Measurements from ENCODE around the gene B4GALT2. TPM values are rescaled to one million over a fixed set of nuclear protein-coding genes. Genes with fewer than 3 reads are reported as not detected.

Gene B4GALT2
- total RNA-seq, 2 experiments from 2014 or later: 13.0 to 15.5 TPM

GRCh38 chr1:44024031-44024902 is 45.3 kb downstream of the B4GALT2 start:
- peaks cover 2% of the 10 kb centered on the region for H3K36me3 Mint-ChIP-seq (ENCODE audit: low read depth)
- H3K27ac Mint-ChIP-seq: no peak overlapping the region
- no peak overlapping the region for H3K4me3 Mint-ChIP-seq
- CTCF ChIA-PET: interaction anchor here (1.5 kb wide), 1 partner anchor 12 kb away, joined by 9 read pairs; no protein-coding TSS in a partner anchor
- H3K9me3 Mint-ChIP-seq: no peaks in the 10 kb centered on the region
- DNase-seq: no peak
- POLR2A ChIA-PET: no interaction called here
- peaks cover 12% of the 10 kb centered on the region for H3K4me1 Mint-ChIP-seq
- no peaks in the 10 kb centered on the region for H3K27me3 Mint-ChIP-seq

- Mint-ChIP-seq H3K4me1 (peaks cover 17% of the 10 kb centered on the region), H3K27me3 (no peaks in the 10 kb centered on the region), H3K36me3 (ENCODE audit: low read depth) (peaks cover 2% of the 10 kb centered on the region), H3K9me3 (no peaks in the 10 kb centered on the region), H3K4me3 (no peak overlapping the region), H3K27ac (no peak overlapping the region)
- ChIA-PET CTCF (interaction anchor here (0.7 to 1.5 kb wide), 2 partner anchors 8 to 11 kb away, joined by 3 to 9 read pairs; no protein-coding TSS in a partner anchor), POLR2A (no interaction called here)
- DNase-seq: no peak
Observed at GRCh38 chr1:44024903-44025525, 46.0 kb downstream of the B4GALT2 start.

- DNase-seq: no peak
- H3K9me3 Mint-ChIP-seq: no peaks in the 10 kb centered on the region
- CTCF ChIA-PET: interaction anchor here (0.7 to 1.5 kb wide), 2 partner anchors 7 to 10 kb away, joined by 3 to 9 read pairs; no protein-coding TSS in a partner anchor
- no peaks in the 10 kb centered on the region for H3K27me3 Mint-ChIP-seq
- POLR2A ChIA-PET: no interaction called here
- no peak overlapping the region for H3K4me3 Mint-ChIP-seq
- H3K27ac Mint-ChIP-seq: no peak overlapping the region
- H3K36me3 Mint-ChIP-seq (ENCODE audit: low read depth): peaks cover 2% of the 10 kb centered on the region
- H3K4me1 Mint-ChIP-seq: peaks cover 17% of the 10 kb centered on the region
Observed at GRCh38 chr1:44025816-44026215, 46.8 kb downstream of the B4GALT2 start.

GRCh38 chr1:44027320-44027719 is 48.3 kb downstream of the B4GALT2 start:
- no peaks in the 10 kb centered on the region for H3K36me3 Mint-ChIP-seq (ENCODE audit: low read depth)
- no peak overlapping the region for H3K4me3 Mint-ChIP-seq
- H3K27me3 Mint-ChIP-seq: no peaks in the 10 kb centered on the region
- H3K4me1 Mint-ChIP-seq: peaks cover 26% of the 10 kb centered on the region
- no peaks in the 10 kb centered on the region for H3K9me3 Mint-ChIP-seq
- CTCF ChIA-PET: interaction anchor here (1.4 kb wide), 2 partner anchors 9 to 21 kb away, joined by 5 read pairs; no protein-coding TSS in a partner anchor
- no peak for DNase-seq
- H3K27ac Mint-ChIP-seq: no peak overlapping the region
- POLR2A ChIA-PET: no interaction called here

- ChIA-PET POLR2A (no interaction called here), CTCF (interaction anchor here (5.0 kb wide), 1 partner anchor 24 kb away, joined by 30 read pairs; no protein-coding TSS in a partner anchor)
- no peak for DNase-seq
- Mint-ChIP-seq H3K4me3 (peak overlapping the region; percentile 95), H3K36me3 (ENCODE audit: low read depth) (no peaks in the 10 kb centered on the region), H3K27me3 (no peaks in the 10 kb centered on the region), H3K9me3 (no peaks in the 10 kb centered on the region), H3K27ac (peak overlapping the region; percentile 94), H3K4me1 (peaks cover 32% of the 10 kb centered on the region)
Observed at GRCh38 chr1:44029260-44029910, 50.4 kb downstream of the B4GALT2 start.

GRCh38 chr1:44029911-44030604 is 51.0 kb downstream of the B4GALT2 start:
- Mint-ChIP-seq H3K27ac (peak overlapping the region; percentile 94), H3K9me3 (no peaks in the 10 kb centered on the region), H3K4me3 (peak overlapping the region; percentile 95), H3K4me1 (peaks cover 32% of the 10 kb centered on the region), H3K36me3 (ENCODE audit: low read depth) (no peaks in the 10 kb centered on the region), H3K27me3 (no peaks in the 10 kb centered on the region)
- ChIA-PET POLR2A (interaction anchor here (0.6 to 1.7 kb wide), 4 partner anchors 13 to 602 kb away, joined by 3 to 6 read pairs (median 4); partner anchors contain the start of genes ATP6V0B and ST3GAL3), CTCF (interaction anchor here (4.3 to 5.0 kb wide), 2 partner anchors 18 to 24 kb away, joined by 16 to 30 read pairs; no protein-coding TSS in a partner anchor)
- peak; percentile 90 for DNase-seq

- Mint-ChIP-seq H3K27me3 (no peaks in the 10 kb centered on the region), H3K27ac (peak overlapping the region; percentile 31), H3K9me3 (no peaks in the 10 kb centered on the region), H3K4me3 (peak overlapping the region; percentile 85), H3K4me1 (peaks cover 32% of the 10 kb centered on the region), H3K36me3 (ENCODE audit: low read depth) (no peaks in the 10 kb centered on the region)
- peak; percentile 54 for DNase-seq
- ChIA-PET POLR2A (interaction anchor here (0.6 to 1.7 kb wide), 5 partner anchors 11 to 601 kb away, joined by 3 to 6 read pairs (median 3); partner anchors contain the start of genes ATP6V0B and ST3GAL3), CTCF (interaction anchor here (0.6 to 5.0 kb wide), 3 partner anchors 17 to 839 kb away, joined by 3 to 30 read pairs (median 16); no protein-coding TSS in a partner anchor)
Observed at GRCh38 chr1:44030605-44031251, 51.7 kb downstream of the B4GALT2 start.

GRCh38 chr1:44031252-44032169 is 52.5 kb downstream of the B4GALT2 start, which contains the start of gene SLC6A9:
SLC6A9 (minus strand) TSS chr1:44031462; CDS start chr1:44024277, 7,185 bp downstream.
- ChIA-PET POLR2A (interaction anchor here (1.0 to 1.7 kb wide), 3 partner anchors 10 to 56 kb away, joined by 3 to 6 read pairs (median 6); partner anchors contain the start of gene ATP6V0B), CTCF (interaction anchor here (0.6 to 5.0 kb wide), 3 partner anchors 16 to 840 kb away, joined by 3 to 30 read pairs (median 16); no protein-coding TSS in a partner anchor)
- H3K4me3 Mint-ChIP-seq: peak within 1 kb of the TSS; percentile 85
- H3K9me3 Mint-ChIP-seq: no peaks in the 10 kb centered on the region
- DNase-seq: peak; percentile 41
- H3K36me3 Mint-ChIP-seq (ENCODE audit: low read depth): no peaks in the 10 kb centered on the region
- H3K27me3 Mint-ChIP-seq: no peaks in the 10 kb centered on the region
- peak within 1 kb of the TSS; percentile 31 for H3K27ac Mint-ChIP-seq
- H3K4me1 Mint-ChIP-seq: peaks cover 32% of the 10 kb centered on the region

GRCh38 chr1:44032170-44032790 is 53.3 kb downstream of the B4GALT2 start:
- H3K27ac Mint-ChIP-seq: no peak overlapping the region
- ChIA-PET POLR2A (interaction anchor here (1.7 kb wide), 1 partner anchor 11 kb away, joined by 6 read pairs; no protein-coding TSS in a partner anchor), CTCF (interaction anchor here (4.3 to 5.0 kb wide), 2 partner anchors 15 to 26 kb away, joined by 16 to 30 read pairs; no protein-coding TSS in a partner anchor)
- peak overlapping the region; percentile 85 for H3K4me3 Mint-ChIP-seq
- no peaks in the 10 kb centered on the region for H3K27me3 Mint-ChIP-seq
- H3K9me3 Mint-ChIP-seq: no peaks in the 10 kb centered on the region
- H3K4me1 Mint-ChIP-seq: peaks cover 34% of the 10 kb centered on the region
- H3K36me3 Mint-ChIP-seq (ENCODE audit: low read depth): no peaks in the 10 kb centered on the region
- no peak for DNase-seq

GRCh38 chr1:44033041-44033575 is 54.1 kb downstream of the B4GALT2 start:
- no peaks in the 10 kb centered on the region for H3K36me3 Mint-ChIP-seq (ENCODE audit: low read depth)
- CTCF ChIA-PET: interaction anchor here (0.5 to 5.0 kb wide), 3 partner anchors 8 to 27 kb away, joined by 3 to 30 read pairs (median 16); no protein-coding TSS in a partner anchor
- no peak overlapping the region for H3K4me3 Mint-ChIP-seq
- H3K27me3 Mint-ChIP-seq: no peaks in the 10 kb centered on the region
- no peak overlapping the region for H3K27ac Mint-ChIP-seq
- no peak for DNase-seq
- H3K4me1 Mint-ChIP-seq: peaks cover 31% of the 10 kb centered on the region
- H3K9me3 Mint-ChIP-seq: no peaks in the 10 kb centered on the region
- POLR2A ChIA-PET: no interaction called here

Data from activated CD4-positive, alpha-beta memory T cell treated with anti-CD3 and anti-CD28 coated beads, Interleukin-2, amount 10 ng/mL, durations not matched to agents 7 days and 5 days (primary cell).